ENCODE data around the gene CXCL13.
A peak's percentile ranks its signal among the peaks of the same experiment; 100 is the strongest.
"Not testable (repeated sequence)": the region's sequence is repeated elsewhere in the genome, so short reads cannot be mapped to it uniquely, and the experiment has no call there.

The CXCL13 gene

DNA sequence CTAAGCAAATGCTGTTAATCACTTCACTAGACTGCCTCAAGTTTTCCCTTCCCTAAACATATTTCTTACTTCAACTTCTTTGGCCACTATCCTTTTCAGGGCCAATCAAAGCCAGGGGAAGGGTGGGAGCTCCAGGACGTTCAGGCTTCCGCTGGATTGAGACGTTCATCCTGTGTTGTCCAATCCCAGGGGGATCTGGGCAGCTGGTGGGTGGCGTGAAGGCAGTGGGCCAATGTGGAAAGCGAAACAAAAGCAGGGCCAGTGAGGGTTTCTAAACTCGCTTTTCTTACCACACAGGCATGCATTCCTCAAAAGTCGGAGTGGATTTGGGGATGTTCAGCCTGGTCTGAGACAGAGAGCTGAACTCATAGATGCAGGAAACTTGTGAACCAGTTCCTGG is 7.6 kb downstream of the CXCL13 start:
- DNase-seq = no peak

DNA sequence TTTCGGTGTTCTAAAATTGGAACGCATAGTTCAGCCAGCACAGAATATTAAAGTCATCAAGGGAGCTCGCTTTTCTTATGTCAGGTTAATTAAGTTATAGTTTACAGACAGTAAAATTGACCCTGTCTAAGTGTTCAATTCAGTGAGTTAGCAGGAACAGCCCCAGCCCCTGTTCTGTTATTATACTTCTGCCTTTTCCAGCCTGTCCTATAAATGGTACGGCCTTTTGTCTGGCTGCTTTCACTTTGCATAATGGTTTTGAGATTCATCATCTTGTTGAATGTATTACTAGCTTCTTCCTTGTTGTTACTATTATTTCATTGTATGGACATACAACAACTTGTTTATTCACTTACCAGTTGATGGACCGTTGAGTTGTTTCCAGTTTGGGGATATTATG is 9.5 kb downstream of the CXCL13 start:
- no peak for DNase-seq

DNA sequence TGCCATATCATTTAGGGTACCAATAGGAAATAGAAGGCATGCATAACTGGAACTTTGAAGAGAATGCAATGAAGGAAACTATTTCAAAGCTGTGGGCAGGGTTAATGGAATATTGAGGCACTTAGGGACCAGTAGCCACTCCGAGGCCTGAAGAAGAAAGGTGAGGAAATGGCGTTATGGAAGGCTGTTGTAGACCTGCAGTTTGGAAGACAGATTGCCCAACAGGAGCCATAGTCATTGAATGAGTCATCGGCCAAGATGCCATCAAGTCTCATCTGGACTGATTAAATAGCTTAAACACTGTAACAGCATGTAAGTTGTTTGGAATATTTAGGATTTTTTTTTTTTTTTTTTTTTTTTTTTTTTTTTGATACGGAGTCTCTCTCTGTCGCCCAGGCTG is 11.6 kb downstream of the CXCL13 start:
- DNase-seq = no peak

DNA sequence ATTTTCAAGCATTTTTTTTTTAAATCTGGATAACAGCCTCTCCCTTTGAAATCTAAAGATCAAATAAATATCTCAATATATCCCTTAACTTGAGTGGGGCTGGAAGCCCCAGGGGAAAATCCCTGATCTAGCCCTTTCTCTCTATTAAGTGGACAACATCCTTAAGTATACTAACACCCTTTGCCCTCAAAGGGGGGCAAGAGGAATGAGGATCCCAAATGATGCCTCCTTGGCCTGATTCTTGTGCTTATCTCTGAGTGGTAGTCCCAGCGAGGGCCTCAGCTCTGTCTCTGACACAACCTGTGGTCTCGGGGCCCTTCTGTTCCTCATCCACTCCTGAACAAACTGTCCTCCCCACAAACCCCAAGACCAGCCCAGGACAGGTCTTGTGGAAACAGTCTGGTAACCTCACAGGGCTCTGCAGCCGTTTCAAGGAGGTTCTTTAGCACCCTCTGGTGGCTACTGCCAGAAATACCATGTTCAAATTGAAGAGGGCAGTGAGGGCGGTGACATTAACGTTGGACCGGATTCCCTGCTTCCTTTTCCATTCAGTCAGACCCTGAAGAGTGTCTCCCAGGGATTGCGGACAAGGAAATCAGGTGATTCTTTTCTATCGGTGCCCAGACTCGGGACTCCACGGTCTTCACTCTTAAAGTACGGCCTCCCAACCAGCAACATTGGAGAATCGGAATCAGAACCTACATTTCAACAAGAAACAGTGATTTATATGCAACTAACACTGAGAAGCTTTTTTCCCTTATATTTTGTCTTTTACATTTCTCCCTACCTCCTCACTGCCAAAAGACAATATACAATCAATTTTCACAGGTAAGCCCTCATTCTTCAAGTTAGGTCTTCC is 13.0 kb downstream of the CXCL13 start:
- peak; percentile 78 for DNase-seq

DNA sequence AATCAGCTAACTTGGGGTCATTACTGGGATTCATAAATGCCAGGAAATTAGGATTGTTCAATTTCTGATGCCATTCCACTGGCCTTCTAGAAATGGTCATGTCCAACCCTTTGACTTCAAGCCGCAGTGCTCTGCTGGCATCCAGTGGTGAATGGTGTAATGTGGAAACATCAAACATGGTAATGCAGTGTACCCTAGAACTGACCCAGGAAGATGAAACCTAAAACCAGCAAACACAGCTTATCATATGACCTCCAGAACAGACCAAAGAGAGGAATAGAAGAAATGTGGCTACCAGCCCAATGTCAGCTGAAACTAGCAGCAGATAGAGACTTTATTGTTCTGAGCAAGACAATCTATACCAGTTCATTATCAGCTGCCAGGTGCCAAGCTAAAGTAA is 13.8 kb downstream of the CXCL13 start:
- DNase-seq = no peak

DNA sequence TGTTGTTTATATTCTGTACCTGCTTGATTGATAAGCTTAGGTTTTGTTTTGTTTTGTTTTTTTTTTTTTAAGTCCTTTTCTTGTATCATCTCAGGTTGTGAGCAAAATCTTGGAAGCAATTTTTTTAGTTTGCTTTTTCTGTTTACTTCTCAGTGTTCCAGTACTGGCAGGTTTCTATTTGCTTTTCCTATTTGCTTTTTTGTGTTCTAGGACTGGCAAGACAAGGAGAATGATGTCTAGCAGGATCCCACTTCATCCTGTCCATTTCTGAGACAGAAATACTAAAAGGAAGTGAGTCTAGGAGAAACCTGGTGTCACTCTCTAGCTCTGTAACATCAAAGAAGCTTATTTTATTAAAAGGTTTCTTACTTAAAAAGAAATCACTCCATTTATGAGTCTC is 15.6 kb downstream of the CXCL13 start:
- DNase-seq = no peak

DNA sequence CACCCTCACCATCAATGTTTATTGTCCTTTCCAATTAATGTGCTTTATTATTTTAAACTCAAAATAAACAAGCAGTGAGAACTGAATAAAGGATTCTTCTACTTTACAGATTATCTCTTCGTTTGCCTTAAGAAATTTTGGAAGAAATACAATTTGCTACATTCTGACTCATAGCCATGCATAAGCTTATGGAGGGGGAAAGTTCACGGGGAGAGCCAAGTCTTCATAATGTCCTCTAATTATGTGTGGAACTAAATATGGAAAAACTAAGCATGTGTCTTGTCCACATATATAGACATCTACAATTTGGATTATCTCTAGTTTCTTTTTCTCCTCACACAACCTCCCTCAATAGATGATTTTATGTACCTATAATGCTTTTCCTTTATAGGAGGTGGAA is 17.5 kb downstream of the CXCL13 start:
- no peak for DNase-seq

DNA sequence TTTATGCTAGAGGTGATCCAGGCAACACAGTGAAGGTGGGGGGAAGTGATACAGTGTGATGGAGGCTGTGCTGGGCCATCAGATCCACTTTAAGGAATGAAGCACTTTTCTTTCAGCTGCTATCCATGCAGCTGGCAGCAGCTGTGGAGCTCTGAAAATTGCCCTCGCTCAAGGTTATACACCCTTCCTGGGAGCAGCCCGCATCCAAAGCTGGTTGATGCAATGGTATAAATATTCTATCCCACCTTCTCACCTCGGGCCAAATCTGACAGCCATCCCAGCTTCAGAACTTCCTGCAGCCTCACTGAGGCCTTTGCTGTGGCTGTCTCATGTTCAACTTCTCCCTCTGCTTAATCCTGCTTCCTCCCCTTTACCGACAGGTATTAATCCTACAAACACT is 18.6 kb downstream of the CXCL13 start:
- DNase-seq = no peak

DNA sequence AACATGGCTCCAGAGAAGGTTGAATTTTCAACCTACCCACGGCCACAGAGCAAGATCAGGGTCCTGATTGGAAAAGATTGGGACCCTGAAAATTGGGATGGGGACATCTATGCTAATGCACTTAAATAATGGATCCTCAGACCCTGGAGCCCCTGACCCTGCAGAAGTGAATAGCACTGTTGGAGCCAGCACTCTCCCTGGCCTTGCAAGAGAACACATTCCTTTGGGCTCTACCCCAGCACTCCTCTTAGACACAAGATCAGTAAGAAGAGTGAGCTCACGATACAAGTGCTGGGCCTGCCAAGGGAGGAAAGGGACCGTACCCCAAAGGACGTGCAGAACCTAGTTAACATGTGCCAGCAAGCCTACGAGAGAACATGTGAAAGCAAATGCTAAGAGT is 19.9 kb downstream of the CXCL13 start:
- DNase-seq = no peak

DNA sequence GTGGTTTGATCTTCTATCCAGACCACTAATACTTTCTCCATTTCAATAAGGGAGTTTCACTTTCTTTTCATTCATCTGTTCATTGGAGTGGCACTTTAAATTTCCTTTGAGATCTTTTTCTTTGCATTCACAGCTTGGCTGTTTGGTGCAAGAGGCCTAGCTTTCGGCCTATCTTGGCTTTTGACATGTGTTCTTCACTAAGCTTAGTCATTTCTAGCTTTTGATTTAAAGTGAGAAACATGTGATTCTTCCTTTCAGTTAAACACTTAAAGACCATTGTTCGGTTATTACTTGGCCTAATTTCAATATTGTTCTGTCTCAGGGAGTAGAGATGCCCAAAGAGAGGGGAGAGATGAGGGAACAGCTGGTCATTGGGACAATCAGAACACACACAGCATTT is 24.3 kb downstream of the CXCL13 start:
- DNase-seq = no peak

DNA sequence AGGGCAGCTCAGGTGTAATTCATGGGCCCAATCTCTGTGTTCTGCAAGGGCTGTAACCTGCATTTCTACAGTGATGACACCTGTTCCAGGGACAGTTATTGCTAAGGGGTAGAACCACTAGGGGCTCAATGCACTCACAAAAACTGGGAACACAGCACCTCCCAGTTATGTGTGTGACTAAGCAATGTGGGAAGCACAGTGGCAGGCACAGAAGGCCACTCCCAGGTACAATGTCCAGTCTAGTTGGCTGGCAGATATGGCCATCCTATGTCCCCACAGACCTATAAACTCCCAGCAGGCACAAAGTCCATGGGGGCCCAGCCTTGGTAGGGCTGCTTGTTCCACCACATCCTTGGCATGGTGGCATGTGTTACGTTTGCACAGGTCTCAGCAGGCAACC is 25.7 kb downstream of the CXCL13 start:
- DNase-seq = no peak

DNA sequence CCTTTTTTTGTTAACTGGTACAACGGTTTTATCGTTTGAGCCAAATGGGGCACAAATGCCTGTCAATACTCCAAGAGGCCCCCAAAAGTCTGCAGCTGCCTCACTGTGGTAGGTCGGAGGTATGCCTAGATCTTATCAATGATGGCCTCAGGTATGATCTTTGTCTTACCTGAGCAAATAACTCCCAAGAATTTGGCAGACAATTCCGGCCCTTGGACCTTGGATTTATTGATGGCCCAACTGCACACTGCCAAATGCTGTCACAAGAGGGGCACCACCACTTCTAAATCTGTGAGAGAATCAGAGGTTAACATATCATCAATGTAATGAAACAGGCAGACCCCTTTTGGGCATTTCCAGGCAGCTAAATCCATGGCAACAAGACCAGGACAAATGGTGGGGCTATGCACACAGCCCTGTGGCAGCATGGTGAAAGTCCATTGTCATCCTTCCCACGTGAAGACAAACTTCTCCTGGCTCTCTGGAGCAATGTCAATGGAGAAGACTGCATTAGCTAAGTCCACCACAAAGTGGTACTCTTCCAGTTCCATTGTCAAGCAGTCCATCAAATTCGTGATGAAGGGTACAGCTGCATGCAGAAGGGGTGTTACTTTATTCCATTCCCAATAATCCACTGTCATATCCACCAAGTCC is 28.6 kb downstream of the CXCL13 start:
- no peak for DNase-seq

DNA sequence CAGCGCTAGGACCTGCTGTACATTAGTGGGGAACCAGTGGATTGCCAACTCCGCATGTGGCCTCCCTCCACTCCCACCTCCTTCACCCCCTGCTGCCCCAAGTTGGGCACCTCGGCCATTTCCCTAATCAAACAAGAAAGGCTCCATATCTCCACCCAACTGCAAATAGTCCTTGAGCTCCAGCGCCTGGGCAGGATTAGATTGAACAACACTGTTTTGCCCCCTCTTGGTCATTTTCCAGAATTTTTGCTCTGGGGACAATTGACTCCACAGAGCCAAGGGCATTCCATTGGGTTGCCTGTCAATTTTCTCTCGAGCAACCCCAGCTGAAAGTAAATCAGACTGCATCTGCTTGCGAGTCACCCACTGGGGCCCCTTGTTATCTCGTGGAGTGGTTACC is 29.6 kb downstream of the CXCL13 start:
- no peak for DNase-seq

DNA sequence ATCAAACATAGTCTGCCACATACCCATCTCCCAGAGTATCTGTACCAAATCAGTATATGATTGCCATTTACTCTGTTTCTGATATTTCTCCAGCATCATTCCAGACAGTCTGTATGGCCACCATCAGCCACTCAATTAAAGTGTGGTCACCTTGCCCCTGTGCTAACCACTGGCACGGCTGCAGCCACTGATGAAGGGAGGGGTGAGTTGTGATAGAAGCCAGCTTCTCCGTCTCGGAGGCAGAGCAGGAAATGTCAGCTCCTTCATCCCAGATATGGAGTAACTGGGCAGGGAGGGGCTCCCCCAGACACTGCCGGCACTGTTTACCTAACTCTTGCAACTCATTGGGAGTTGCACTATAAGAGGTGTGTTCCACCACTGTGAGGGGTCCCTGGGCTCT is 30.3 kb downstream of the CXCL13 start:
- DNase-seq = no peak

DNA sequence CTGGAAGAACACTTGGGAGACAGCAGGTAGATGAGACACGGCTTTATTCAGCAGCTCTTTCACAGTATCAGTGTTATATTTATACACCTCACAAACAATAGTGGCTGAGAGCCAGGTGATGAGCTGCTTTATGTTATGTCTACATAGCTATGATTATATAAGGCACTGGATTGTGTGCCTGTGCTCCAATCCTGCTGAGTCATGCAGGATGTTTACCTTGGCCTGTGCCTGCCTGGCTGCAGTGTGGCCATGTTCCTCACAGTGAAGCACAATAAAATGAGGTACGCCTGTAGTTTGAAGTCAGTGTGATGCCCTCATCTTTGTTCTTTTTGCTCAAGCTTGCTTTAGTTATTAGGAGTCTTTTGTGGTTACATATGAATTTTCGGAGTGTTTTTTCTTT is 31.3 kb downstream of the CXCL13 start:
- no peak for DNase-seq

DNA sequence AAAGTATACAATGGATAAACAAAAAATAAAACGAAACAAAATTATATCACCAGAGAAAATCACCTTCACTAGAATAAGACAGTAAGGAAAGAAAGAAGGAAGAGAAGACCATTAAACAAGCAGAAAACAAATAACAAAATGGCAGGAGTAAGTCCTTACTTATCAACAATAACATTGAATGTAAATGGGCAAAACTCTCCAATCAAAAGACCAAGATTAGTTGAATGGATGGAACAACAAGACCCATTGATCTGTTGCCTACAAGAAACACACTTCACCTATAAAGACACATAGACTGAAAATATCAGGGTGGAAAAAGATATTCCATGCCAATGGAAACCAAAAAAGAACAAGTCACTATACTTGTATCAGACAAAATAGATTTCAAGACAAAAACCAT is 38.4 kb downstream of the CXCL13 start:
- DNase-seq = not testable (repeated sequence)

DNA sequence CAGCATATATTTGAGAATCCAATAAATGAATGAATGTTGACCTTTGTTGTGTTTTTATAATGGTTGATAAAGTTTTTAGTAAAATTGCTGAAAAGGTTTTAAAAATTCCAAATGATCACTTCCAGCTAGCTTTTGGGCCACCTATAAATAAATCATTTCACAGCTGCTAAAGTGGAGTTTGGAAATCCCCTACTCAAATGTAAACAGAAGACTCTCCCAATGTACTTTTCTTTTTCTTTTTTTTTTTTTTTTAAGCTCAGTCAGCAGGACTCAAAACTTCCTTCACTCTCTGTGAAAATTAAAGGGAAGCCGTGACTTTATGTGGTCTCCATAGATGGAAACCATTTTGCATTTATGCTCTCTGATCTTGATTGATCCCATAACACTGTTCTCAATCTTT is 45.2 kb downstream of the CXCL13 start:
- DNase-seq = no peak

DNA sequence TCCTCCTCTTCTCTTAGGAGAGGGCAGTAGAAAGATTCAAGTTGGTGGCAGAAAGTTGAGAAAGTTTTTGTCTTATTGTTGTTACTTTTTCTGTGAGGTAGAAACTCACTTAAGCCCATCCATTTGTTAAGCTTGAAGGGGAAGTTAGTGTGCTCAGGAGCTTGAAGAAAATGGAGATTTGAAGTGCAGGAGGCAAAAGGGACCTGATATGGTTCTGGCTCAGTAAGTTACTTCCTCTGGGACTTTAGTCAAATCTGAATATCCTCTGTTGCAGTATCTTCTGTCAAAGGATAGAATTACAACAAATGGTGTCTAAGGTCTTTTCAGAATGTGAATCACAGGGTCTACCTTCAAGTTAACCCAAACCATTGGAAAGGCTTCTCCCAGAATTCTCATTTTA is 46.2 kb downstream of the CXCL13 start:
- no peak for DNase-seq

DNA sequence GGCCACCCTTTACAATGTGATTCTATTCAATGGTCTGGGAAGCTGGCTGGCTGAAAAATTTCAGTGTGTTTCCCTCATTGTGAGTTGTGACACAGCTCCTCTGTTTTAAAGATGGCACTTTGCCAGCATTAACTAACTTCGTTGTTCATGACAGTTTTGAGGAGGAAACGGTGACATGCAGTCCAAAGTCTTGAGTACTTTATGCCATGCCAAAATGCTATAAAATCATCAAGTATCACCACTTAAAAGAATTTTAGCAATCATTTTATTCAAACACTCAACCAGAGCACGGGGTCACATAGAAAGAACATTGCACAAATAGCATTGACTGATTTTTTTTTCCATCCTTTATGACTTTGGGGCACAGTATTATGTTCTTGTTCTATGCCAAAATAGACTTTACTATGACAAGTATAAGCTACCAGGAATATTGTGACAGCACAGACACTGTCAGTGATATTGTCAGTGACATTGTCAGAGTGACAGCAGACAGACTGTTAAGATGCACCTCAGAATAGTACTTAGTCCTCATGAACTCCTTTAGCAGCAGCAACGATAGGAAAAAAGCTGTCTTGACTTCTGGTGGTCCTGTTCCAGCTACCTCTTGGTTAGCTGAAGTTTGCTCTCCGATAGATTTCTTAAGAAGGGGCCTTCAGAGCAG is 46.7 kb downstream of the CXCL13 start:
- no peak for DNase-seq

DNA sequence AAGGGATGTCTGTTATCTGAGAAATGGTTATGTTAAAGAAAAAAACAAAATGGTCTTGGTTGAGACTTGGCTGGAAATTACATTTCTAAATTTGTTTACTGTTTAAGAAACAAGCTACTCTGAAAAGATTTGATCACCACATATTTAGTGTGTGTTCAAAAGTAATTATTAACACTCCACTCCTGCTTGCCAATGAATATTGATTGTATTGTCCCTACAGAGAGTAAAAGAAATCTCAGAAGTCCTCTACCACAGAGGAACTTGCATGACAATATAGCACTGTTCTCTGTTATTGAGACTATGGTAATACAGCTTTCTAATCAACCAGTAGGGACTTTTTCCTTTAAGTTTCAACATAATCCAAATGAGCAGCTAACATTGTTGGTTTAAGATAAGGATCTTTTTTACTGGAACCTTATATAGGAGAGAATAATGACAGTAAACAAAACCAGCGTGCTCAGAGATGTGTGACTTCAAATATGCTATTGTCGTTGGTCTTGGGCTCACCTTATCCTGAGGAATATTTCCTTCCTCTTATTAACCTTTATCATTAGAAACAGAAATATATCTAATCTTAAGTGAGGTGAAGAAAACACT is 47.6 kb downstream of the CXCL13 start:
- DNase-seq = no peak

DNA sequence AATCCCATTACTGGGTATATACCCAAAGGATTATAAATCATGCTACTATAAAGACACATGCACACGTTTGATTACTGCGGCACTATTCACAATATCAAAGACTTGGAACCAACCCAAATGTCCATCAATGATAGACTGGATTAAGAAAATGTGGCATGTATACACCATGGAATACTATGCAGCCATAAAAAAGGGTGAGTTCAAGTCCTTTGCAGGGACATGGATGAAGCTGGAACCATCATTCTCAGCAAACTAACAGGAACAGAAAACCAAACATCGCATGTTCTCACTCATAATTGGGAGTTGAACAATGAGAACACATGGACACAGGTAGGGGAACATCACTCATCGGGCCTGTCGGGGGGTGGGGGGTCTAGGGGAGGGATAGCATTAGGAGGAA is 54.7 kb downstream of the CXCL13 start:
- DNase-seq = not testable (repeated sequence)

All from activated effector memory CD4-positive, alpha-beta T cell treated with anti-CD3 and anti-CD28 coated beads, Interleukin-2, amount 50 U/mL, for 16 hours (primary cell).